Activated T-helper 17 cell treated with anti-CD3 and anti-CD28 coated beads, Interleukin-2, amount 50 U/mL, for 72 hours (primary cell): ENCODE data around the gene ARHGEF19. TPM values are rescaled to one million over a fixed set of nuclear protein-coding genes. Genes with fewer than 3 reads are reported as not detected.
"Not testable (repeated sequence)": the region's sequence is repeated elsewhere in the genome, so short reads cannot be mapped to it uniquely, and the experiment has no call there.

Experiments
- ATAC-seq: fragments of 150-1000 bp; cut with Tn5 transposase; replicated peaks from 2 replicates; pipeline ENCODE4 v1.10.0; 2021; ENCODE audit warnings: mild to moderate bottlenecking, moderate library complexity
- H3K27ac Mint-ChIP-seq: one replicate; pipeline ENCODE4 v1.8.0; 2022; ENCODE audit warnings: mixed read lengths
- H3K27me3 Mint-ChIP-seq: one replicate; pipeline ENCODE4 v1.8.0; 2022; ENCODE audit warnings: mixed read lengths
- H3K36me3 Mint-ChIP-seq: one replicate; pipeline ENCODE4 v1.8.0; 2022; ENCODE audit warnings: low read depth, mild to moderate bottlenecking, mixed read lengths
- H3K4me1 Mint-ChIP-seq: one replicate; pipeline ENCODE4 v1.8.0; 2022; ENCODE audit warnings: mixed read lengths
- H3K4me3 Mint-ChIP-seq: one replicate; pipeline ENCODE4 v1.8.0; 2022; ENCODE audit warnings: mild to moderate bottlenecking, mixed read lengths
- H3K9me3 Mint-ChIP-seq: one replicate; pipeline ENCODE4 v1.8.0; 2022; ENCODE audit warnings: mixed read lengths
- total RNA-seq, 2 donors: library from RNA; stranded (reverse); gene quantifications; one replicate each; pipeline ENCODE4 v1.2.3, GENCODE V29; 2022

Gene ARHGEF19
- 10 to 100 TPM in 1 of 2 donors, 1 to 10 TPM in 1; 7.5 to 10.0 TPM for total RNA-seq

DNA sequence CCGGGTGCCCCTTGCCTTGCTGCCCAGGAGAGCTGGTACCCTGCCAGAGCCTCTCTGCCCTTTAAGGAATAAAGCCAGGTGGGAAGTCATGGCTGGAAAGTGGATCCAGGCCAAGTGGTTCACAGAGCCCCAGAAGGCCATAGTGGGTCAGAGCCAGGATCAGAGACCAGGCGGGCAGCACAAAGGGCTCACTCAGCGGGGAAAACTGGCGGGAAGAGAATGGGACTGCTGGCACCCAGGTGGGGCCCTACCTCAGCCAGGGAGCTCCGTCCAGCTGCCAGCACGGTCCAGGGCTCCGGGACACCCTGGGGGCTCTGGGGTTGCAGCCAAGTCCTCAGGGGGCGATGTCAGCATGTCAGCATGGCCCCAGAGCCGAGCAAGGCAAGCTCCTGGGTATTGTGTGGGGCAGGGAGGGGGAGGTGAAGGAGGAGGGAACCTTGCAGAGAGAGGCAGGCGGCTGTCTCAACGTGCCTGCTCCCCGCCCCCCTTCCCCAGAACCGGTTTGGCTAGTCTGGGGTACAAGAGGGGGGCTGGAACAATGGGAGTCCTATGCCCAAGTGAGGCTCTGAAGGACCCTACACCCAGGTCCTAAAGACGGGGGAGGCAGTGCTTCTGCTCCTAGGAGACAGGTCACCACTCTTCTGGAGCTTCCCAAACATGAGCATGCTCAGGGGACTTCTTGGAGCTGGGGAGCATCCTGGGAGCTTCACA lies at the start of gene ARHGEF19:
ARHGEF19 (minus strand) TSS at position 402 of the 711 bp plus-strand sequence. CDS start 3,598 bp downstream, outside the sequence.
- H3K27ac Mint-ChIP-seq = no peak within 1 kb of the TSS
- H3K9me3 Mint-ChIP-seq = no peaks in the 10 kb centered on the region
- no peak for ATAC-seq
- no peak within 1 kb of the TSS for H3K4me3 Mint-ChIP-seq
- no peaks in the 10 kb centered on the region for H3K36me3 Mint-ChIP-seq
- peaks cover 4% of the 10 kb centered on the region for H3K4me1 Mint-ChIP-seq
- no peaks in the 10 kb centered on the region for H3K27me3 Mint-ChIP-seq

DNA sequence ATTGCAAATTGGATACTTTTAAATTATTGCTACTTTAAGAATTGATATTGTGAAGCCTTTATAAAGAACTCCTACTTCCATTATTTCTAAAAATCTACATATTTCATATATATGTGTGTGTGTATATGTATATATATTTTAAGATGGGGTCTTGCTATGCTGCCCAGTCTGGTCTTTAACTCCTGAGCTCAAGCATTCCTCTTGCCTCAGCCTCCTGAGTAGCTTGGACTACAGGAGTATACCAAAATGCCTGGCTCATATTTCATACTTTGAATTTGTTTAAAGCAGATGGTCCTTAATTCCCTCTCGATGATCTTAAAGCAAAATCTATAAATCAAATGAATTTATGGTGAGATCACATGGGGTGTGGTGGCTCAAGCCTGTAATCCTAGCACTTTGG lies 49.6 kb upstream of the ARHGEF19 start:
- no peak for ATAC-seq

DNA sequence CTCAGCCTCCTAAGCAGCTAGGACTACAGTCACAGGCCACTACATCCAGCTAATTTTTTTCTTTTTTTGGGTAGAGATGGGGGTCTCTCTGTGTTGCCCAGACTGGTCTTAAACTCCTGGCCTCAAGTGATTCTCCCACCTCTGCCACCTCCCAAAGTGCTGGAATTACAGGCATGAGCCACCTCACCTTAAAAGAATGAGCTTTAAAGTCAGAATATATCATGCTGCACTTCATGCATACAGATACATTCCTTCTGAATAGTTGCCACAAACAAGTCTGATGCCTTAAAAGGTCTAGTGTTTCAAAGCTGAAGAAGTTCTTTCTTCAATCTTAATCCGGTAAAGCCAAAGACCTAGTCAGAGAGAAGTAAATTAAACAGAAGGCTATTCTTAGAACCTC lies 48.4 kb upstream of the ARHGEF19 start:
- ATAC-seq = no peak
- peaks cover 21% of the 10 kb centered on the region for H3K36me3 Mint-ChIP-seq
- H3K27ac Mint-ChIP-seq = no peak overlapping the region
- no peaks in the 10 kb centered on the region for H3K27me3 Mint-ChIP-seq
- H3K9me3 Mint-ChIP-seq = no peaks in the 10 kb centered on the region
- no peaks in the 10 kb centered on the region for H3K4me1 Mint-ChIP-seq
- no peak overlapping the region for H3K4me3 Mint-ChIP-seq

More for the DNA sequence above, 49.6 kb upstream of the ARHGEF19 start:
- no peaks in the 10 kb centered on the region for H3K9me3 Mint-ChIP-seq
- no peak overlapping the region for H3K27ac Mint-ChIP-seq
- peaks cover 9% of the 10 kb centered on the region for H3K36me3 Mint-ChIP-seq
- H3K4me1 Mint-ChIP-seq = peaks cover 4% of the 10 kb centered on the region
- no peak overlapping the region for H3K4me3 Mint-ChIP-seq
- H3K27me3 Mint-ChIP-seq = no peaks in the 10 kb centered on the region

DNA sequence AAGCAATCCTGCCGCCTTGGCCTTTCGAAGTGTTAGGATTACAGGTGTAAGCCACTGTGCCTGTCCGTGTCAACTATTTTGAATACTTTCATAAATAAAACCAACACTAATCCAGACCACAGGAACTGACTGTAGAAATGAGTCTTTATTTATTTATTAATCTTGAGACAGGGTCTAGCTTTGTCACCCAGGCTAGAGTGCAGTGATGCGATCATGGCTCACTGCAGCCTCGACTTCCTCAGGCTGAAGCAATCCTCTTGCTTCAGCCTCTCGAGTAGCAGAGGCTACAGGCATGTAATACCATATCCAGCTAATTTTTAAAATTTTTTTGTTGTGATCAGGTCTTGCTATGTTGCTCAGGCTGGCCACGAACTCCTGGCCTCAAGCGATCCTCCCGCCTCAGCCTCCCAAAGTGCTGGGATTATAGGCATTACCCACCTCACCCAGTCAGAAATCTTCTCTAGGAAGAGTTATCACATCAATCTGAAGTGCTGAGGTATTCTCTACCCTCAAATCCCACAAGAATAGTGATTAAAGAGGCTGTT lies 46.2 kb upstream of the ARHGEF19 start:
- Mint-ChIP-seq H3K36me3 (peaks cover 43% of the 10 kb centered on the region), H3K27me3 (no peaks in the 10 kb centered on the region), H3K4me1 (peaks cover 5% of the 10 kb centered on the region), H3K27ac (peak overlapping the region; percentile 36), H3K9me3 (no peaks in the 10 kb centered on the region), H3K4me3 (no peak overlapping the region)
- ATAC-seq = no peak

DNA sequence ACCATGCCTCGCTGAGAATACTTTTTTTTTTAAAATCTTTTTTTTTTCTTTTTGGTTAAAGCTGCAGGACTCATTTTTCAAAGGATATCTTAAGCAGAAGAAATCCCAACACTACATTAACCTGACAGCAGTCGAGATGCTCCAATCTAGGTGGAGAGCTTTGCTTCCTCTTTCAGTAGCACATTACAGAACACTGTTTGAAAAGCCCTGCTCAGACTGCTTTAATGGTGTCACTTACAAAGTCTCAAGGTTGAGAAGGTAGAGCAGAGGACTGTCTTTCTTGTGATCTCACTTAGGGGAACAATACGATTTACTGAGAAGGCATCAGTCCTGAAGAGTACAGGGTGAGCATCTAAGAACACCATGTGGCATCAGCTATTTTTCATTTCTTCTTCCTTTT lies 45.5 kb upstream of the ARHGEF19 start:
- no peak for ATAC-seq
- Mint-ChIP-seq H3K9me3 (no peaks in the 10 kb centered on the region), H3K27ac (no peak overlapping the region), H3K27me3 (no peaks in the 10 kb centered on the region), H3K4me3 (no peak overlapping the region), H3K36me3 (peaks cover 50% of the 10 kb centered on the region), H3K4me1 (peaks cover 5% of the 10 kb centered on the region)

DNA sequence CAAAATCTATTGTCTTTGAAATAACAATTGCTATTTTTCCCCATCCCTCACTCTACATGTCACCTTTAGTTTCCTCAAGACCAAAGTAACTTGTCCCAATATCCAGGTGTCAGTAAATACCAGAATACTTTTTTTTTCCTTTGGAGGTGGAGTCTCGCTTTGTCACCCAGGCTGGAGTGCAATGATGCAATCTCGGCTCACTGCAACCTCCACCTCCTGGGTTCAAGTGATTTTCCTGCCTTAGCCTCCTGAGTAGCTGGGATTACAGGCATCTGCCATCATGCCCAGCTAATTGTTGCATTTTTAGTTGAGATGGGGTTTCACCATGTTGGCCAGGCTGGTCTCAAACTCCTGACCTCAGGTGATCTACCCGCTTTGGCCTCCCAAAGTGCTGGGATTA lies 45.1 kb upstream of the ARHGEF19 start:
- H3K27ac Mint-ChIP-seq = not testable (repeated sequence)

DNA sequence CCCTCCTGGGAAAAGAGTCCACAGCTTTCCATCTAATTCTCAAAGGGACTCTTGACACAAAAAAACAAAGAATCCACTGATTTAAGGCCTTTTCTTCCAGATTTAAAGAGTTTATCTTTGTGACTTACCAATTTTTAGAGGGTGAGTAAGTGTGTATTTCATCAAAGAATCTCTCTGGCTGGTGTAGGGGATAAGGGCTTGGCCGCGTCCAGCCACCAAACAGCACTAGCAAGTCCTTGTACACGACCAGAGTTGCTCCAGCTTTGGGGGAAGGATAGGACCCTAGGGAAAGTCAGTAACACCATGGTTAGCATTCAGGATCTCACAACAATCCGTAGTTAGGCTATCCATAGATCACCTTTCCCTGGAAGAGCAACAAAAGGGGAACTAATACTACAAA lies 44.0 kb upstream of the ARHGEF19 start:
- ATAC-seq = no peak
- Mint-ChIP-seq H3K4me3 (no peak overlapping the region), H3K9me3 (no peaks in the 10 kb centered on the region), H3K27ac (no peak overlapping the region), H3K36me3 (peaks cover 65% of the 10 kb centered on the region), H3K27me3 (no peaks in the 10 kb centered on the region), H3K4me1 (peaks cover 5% of the 10 kb centered on the region)

More for the DNA sequence above, 45.1 kb upstream of the ARHGEF19 start:
- not testable (repeated sequence) for H3K9me3 Mint-ChIP-seq, H3K4me1 Mint-ChIP-seq, H3K27me3 Mint-ChIP-seq, ATAC-seq, H3K4me3 Mint-ChIP-seq
- peaks cover 54% of the 10 kb centered on the region for H3K36me3 Mint-ChIP-seq

DNA sequence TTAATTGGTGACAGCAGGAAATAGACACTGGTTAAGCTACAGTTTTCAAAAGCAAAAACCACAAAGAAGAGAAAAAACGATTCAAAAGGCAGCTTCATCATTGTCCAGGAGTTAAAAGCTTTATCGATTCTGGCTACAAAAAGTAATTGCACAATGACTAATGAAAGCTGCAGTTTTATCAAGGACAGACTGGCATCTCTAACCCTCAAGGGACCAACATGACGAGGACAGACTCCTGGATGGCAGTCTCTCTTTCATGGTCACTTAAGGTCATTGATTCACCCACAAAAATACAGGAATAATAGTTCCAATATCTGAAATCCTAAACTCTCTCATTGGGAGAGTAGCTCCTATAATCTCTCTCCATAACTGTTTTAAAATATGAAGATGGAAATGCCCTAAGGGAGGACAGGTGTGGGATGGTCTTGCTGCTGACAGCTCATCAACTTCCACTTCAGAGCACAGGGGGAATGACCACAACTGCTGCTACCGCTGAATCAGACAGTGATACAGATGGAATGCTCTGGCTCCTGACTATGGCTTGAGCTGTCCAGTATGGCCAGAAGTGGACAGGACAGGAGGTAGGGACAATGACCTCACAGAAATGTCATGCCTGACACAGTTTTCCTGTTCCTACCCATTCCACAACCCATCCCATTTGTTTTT lies 41.9 kb upstream of the ARHGEF19 start:
- ATAC-seq = no peak
- peaks cover 82% of the 10 kb centered on the region for H3K36me3 Mint-ChIP-seq
- no peaks in the 10 kb centered on the region for H3K27me3 Mint-ChIP-seq
- H3K27ac Mint-ChIP-seq = peak overlapping the region; percentile 58
- H3K4me1 Mint-ChIP-seq = peaks cover 5% of the 10 kb centered on the region
- H3K4me3 Mint-ChIP-seq = no peak overlapping the region
- no peaks in the 10 kb centered on the region for H3K9me3 Mint-ChIP-seq

DNA sequence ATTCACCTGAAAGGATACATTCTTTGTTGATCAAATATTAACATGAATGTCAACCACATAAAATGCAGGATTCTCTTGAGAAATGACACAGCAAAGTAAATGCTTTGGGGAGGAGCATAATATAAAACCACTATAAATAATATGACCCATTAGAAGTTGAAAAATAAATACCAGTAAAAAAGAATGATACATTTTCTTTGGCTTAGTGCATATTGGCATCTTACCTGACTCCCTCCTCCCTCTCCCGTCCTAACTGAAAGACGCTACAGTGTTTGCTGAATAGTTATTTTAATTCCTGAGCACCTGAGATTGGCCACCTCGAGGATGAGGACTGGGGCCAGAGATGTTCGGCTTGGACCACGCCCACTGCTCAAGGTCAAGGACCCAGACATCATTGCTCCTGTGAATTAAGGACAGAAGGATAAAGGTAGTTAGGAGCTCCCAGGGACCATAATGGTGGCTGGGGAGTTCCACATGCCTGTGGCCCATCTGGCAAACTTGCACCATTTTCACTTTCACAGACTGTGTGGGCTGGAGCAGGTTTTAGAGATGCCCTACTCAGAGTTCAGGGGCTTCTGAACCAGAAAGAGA lies 41.0 kb upstream of the ARHGEF19 start:
- Mint-ChIP-seq H3K36me3 (peaks cover 85% of the 10 kb centered on the region), H3K27ac (no peak overlapping the region), H3K27me3 (no peaks in the 10 kb centered on the region), H3K9me3 (no peaks in the 10 kb centered on the region), H3K4me3 (no peak overlapping the region), H3K4me1 (peaks cover 5% of the 10 kb centered on the region)
- no peak for ATAC-seq

DNA sequence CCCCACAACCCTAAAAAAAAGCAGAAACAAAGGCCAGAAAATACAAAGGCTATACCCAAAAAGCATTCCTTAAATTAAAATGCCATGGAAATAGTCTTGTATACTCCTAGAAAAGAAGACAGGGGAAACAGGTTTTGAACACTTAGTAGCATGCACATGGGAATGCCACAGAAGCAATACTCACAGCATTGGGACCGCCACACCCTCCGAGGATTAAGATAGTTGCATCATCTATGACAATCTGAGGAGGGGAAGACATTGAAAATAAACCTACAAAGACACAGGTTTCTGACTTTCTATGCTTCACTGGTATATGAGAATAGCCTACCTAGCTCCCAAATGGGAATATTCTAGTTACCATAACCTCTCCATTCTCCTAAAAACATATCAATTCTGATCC lies 40.5 kb upstream of the ARHGEF19 start:
- Mint-ChIP-seq H3K9me3 (no peaks in the 10 kb centered on the region), H3K4me3 (no peak overlapping the region), H3K27me3 (no peaks in the 10 kb centered on the region), H3K27ac (peak overlapping the region; percentile 29), H3K4me1 (peaks cover 5% of the 10 kb centered on the region), H3K36me3 (peaks cover 90% of the 10 kb centered on the region)
- no peak for ATAC-seq

DNA sequence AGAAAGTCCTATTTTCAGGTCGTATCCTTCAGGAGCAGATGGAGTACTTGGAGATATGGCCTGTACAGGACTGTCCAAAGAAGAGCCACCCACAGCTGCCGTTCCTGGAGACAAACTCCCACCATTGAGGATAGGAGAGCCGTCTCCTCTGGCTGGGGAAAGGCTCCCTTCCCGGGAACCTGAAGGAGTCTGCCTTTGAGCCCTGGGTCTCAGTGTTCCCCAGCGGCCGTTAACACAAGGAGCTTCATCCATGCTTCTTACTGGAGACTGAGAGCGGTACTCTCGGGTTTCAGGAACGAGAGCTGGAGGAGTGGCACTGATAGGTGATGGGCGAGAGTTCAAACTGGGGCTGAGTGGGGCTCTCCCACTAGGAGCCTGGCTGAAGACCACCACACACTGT lies 38.9 kb upstream of the ARHGEF19 start:
- H3K27me3 Mint-ChIP-seq = no peaks in the 10 kb centered on the region
- no peak overlapping the region for H3K27ac Mint-ChIP-seq
- ATAC-seq = no peak
- H3K36me3 Mint-ChIP-seq = peaks cover 97% of the 10 kb centered on the region
- no peak overlapping the region for H3K4me3 Mint-ChIP-seq
- peaks cover 5% of the 10 kb centered on the region for H3K4me1 Mint-ChIP-seq
- no peaks in the 10 kb centered on the region for H3K9me3 Mint-ChIP-seq

DNA sequence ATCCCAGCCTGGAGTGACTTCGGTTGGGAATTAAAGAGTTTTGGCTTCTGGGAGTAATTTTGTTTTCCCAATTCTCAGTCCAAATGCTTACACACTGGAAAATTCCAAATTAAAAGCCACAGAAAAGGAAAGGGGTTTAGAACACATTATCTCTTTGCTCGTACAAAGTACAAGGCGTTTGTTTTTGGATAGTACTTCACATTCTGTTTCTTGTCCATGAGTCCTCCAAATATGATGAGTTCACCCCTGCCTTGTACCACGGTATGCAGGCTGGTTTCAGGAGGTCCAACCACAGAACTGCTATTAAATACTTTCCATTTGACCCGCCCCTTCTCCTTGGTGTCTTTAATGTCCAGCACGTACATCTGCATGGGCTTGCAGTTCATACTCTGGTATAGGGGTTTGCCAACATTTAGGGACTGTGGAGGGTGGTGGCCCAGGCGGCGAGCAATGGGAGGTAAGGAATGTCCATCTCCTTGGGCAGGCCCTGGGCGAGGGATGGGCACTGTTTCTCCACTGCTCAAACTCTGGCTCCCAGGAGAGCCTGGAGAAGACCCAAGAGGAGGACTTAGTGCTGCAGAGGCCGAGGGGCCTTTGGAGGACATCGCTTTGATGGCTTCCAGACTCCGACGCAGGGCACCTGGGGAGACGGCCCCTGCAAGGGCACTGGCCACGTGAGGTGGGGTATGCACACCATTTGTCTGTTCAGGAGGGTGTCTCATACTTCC lies 38.2 kb upstream of the ARHGEF19 start:
- no peaks in the 10 kb centered on the region for H3K9me3 Mint-ChIP-seq
- no peak for ATAC-seq
- peaks cover 94% of the 10 kb centered on the region for H3K36me3 Mint-ChIP-seq
- peaks cover 5% of the 10 kb centered on the region for H3K4me1 Mint-ChIP-seq
- no peak overlapping the region for H3K4me3 Mint-ChIP-seq
- H3K27me3 Mint-ChIP-seq = no peaks in the 10 kb centered on the region
- no peak overlapping the region for H3K27ac Mint-ChIP-seq

DNA sequence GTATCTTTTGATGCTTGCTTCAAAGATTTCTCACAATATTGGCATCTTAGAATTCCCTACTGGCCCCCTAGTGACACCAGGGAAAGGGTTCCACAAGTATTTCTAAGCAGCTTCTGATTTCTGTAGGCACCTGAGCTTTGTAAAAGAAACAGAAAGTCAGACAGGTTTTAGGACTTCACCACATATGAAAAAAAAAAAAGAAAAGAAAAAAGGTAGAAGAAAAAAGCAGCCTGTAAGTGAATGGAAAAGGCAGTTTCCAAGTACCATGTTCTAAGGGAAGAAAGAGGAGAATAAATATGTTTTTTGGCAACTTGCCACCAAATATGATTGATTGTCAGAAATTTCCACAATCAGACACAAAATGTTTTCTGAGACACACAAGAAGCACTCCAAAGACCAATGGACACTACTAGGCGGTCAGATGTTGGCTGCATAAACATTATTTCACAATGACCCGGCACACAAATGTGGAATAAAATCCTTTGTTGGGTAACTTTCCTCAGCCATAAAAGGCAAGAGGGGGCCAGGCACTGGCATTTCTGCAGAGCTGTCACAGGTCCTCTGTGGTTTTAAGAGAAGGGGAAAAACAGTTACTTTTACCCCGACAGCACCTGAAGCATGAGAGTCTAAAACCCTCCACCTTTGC lies 37.3 kb upstream of the ARHGEF19 start:
- peak overlapping the region; percentile 45 for H3K27ac Mint-ChIP-seq
- peaks cover 1% of the 10 kb centered on the region for H3K4me1 Mint-ChIP-seq
- no peaks in the 10 kb centered on the region for H3K9me3 Mint-ChIP-seq
- H3K36me3 Mint-ChIP-seq = peaks cover 84% of the 10 kb centered on the region
- H3K27me3 Mint-ChIP-seq = no peaks in the 10 kb centered on the region
- no peak overlapping the region for H3K4me3 Mint-ChIP-seq
- no peak for ATAC-seq
